GM12865 (cell line): ENCODE results near the gene PLBD2.

Experiments
- DNase-seq: peaks from one replicate; pipeline ENCODE4 v3.0.0; 2010; ENCODE audit warnings: low read depth
- H3K4me3 ChIP-seq: 2 replicates; pipeline ENCODE4 v1.5.1; 2011; ENCODE audit warnings: mild to moderate bottlenecking, low read depth, low read length, control low read depth
- TF ChIP-seq, protein P1 (sequence below): IDR thresholded peaks from 2 replicates; pipeline ENCODE4 v1.5.1; 2011; ENCODE audit warnings: low read length, control low read depth, low read depth, inconsistent platforms; ENCODE audit not compliant: insufficient read depth; ENCODE audit errors: missing control alignments

PLBD2 gene

DNA sequence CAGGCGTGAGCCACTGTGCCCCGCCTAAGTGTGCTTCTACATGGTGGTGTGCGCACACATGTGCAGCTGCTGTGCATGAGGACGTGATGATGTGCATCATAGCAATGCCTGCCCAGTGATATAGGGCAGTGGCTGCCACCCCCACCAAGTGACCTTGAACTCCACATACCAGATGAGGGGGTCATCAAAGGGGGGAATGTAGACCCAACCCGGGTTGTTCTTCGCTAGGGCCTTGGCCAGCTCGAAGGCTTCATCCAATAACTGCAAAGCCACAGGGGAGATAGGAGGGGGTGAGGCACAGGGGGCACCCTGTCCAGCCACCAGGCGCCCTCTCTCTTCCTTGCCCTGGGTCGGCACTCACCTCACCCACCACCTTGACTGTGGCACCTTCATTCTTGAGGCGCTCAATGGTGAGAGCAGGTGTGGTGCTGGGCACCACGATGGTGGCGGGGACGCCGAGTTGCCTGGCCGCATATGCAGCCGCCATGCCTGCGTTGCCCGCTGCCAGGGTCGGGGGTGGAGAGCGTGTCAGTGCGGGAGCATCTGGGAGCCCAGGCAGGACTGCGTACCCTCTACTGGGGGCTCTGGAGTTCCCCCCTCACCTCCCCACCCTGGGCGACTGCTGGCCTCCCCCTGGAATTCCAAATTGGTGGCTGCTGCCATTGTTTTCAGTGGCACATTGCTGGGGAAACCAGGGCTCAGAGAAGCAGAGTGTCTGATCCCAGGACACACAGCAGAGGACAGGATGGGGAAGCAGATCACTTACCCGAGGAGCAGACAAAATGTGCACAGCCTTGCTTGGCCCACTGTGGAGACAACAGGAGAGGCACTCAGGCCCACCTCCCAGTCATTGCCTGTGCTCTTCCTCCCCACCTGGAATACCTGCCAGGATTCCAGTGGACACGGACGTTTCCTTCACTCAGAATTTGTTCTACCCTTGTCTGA is 40.2 kb downstream of the PLBD2 start:
- no peak for DNase-seq
- no peak overlapping the region for H3K4me3 ChIP-seq
- TF ChIP-seq, protein P1, sequence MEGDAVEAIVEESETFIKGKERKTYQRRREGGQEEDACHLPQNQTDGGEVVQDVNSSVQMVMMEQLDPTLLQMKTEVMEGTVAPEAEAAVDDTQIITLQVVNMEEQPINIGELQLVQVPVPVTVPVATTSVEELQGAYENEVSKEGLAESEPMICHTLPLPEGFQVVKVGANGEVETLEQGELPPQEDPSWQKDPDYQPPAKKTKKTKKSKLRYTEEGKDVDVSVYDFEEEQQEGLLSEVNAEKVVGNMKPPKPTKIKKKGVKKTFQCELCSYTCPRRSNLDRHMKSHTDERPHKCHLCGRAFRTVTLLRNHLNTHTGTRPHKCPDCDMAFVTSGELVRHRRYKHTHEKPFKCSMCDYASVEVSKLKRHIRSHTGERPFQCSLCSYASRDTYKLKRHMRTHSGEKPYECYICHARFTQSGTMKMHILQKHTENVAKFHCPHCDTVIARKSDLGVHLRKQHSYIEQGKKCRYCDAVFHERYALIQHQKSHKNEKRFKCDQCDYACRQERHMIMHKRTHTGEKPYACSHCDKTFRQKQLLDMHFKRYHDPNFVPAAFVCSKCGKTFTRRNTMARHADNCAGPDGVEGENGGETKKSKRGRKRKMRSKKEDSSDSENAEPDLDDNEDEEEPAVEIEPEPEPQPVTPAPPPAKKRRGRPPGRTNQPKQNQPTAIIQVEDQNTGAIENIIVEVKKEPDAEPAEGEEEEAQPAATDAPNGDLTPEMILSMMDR, result no peak

GRCh38 chr12:113399490-113399889 is 41.1 kb downstream of the PLBD2 start:
- DNase-seq, result no peak
- H3K4me3 ChIP-seq, result no peak overlapping the region
- TF ChIP-seq, protein P1, result no peak

- DNase-seq, result no peak
- no peak overlapping the region for H3K4me3 ChIP-seq
- TF ChIP-seq, protein P1, result no peak
Measured at GRCh38 chr12:113400362-113400761, 42.0 kb downstream of the PLBD2 start.

GRCh38 chr12:113401066-113402000 is 42.9 kb downstream of the PLBD2 start:
- DNase-seq, result no peak
- TF ChIP-seq, protein P1, result no peak
- H3K4me3 ChIP-seq, result no peak overlapping the region

DNA sequence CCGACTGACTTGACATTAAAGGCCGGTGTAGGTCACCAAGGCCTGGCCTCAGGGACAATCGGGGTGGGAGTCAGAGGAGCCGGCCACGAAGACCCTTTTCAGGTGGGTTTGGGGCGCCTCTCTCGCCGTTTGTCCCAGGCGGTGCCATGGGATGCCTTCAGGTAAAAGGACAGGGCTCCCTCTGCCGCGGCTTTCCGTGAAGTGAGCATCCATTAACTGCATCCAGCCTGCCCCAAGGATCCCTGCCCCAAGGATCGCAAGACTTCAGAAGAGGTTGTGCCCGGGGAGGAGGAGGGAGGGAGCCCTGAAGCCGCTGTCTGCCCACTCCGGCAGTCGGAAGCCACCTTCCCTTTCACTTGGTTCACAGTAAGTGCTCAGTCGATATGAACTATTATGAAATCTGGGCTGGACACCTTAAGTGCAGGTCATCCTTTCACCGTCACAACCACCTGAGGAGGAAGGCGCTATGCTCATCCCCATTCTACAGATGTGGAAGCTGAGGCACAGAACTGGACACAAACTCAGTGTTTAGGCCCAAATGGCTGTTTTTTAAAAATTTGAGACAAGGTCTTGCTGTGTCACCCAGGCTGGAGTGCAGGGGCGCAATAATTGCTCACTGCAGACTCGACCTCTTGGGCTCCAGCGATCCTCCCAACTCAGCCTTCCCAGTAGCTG is 44.3 kb downstream of the PLBD2 start:
- TF ChIP-seq, protein P1, result no peak
- no peak overlapping the region for H3K4me3 ChIP-seq
- DNase-seq, result no peak
